Activated naive CD8-positive, alpha-beta T cell (primary cell): ENCODE results near the gene LSAMP.

ENCODE experiments used
- H3K27ac Mint-ChIP-seq: one replicate; pipeline ENCODE4 v1.8.0; 2021; ENCODE audit warnings: mixed read lengths
- H3K27me3 Mint-ChIP-seq: one replicate; pipeline ENCODE4 v1.8.0; 2021; ENCODE audit warnings: mixed read lengths
- H3K36me3 Mint-ChIP-seq: one replicate; pipeline ENCODE4 v1.8.0; 2021; ENCODE audit warnings: mixed read lengths
- H3K4me1 Mint-ChIP-seq: one replicate; pipeline ENCODE4 v1.8.0; 2021; ENCODE audit warnings: low read depth, mixed read lengths
- H3K4me3 Mint-ChIP-seq: one replicate; pipeline ENCODE4 v1.8.0; 2021; ENCODE audit warnings: mild to moderate bottlenecking, mixed read lengths
- H3K9me3 Mint-ChIP-seq: one replicate; pipeline ENCODE4 v1.8.0; 2021; ENCODE audit warnings: low read depth, mixed read lengths

Gene LSAMP

GRCh38 chr3:116035429-116035828, 409.9 kb downstream of the LSAMP start:
- H3K9me3 Mint-ChIP-seq: no peaks in the 10 kb centered on the region
- no peak overlapping the region for H3K4me3 Mint-ChIP-seq
- no peaks in the 10 kb centered on the region for H3K36me3 Mint-ChIP-seq
- no peaks in the 10 kb centered on the region for H3K27me3 Mint-ChIP-seq
- no peak overlapping the region for H3K27ac Mint-ChIP-seq
- H3K4me1 Mint-ChIP-seq: no peaks in the 10 kb centered on the region

- Mint-ChIP-seq H3K4me1 (no peaks in the 10 kb centered on the region), H3K9me3 (no peaks in the 10 kb centered on the region), H3K27me3 (no peaks in the 10 kb centered on the region), H3K4me3 (no peak overlapping the region), H3K27ac (no peak overlapping the region), H3K36me3 (no peaks in the 10 kb centered on the region)
These were observed 410.5 kb downstream of the LSAMP start for GRCh38 chr3:116034794-116035193.

- Mint-ChIP-seq H3K27me3 (no peaks in the 10 kb centered on the region), H3K4me3 (no peak overlapping the region), H3K36me3 (no peaks in the 10 kb centered on the region), H3K9me3 (no peaks in the 10 kb centered on the region), H3K4me1 (no peaks in the 10 kb centered on the region), H3K27ac (no peak overlapping the region)
These were observed 411.2 kb downstream of the LSAMP start for GRCh38 chr3:116034086-116034485.

- Mint-ChIP-seq H3K27me3 (no peaks in the 10 kb centered on the region), H3K4me1 (no peaks in the 10 kb centered on the region), H3K36me3 (no peaks in the 10 kb centered on the region), H3K27ac (no peak overlapping the region), H3K4me3 (no peak overlapping the region), H3K9me3 (no peaks in the 10 kb centered on the region)
These were observed 411.8 kb downstream of the LSAMP start for GRCh38 chr3:116033516-116033915.

GRCh38 chr3:116032176-116032575, 413.1 kb downstream of the LSAMP start:
- Mint-ChIP-seq H3K27ac (no peak overlapping the region), H3K27me3 (no peaks in the 10 kb centered on the region), H3K36me3 (no peaks in the 10 kb centered on the region), H3K4me1 (no peaks in the 10 kb centered on the region), H3K4me3 (no peak overlapping the region), H3K9me3 (no peaks in the 10 kb centered on the region)

GRCh38 chr3:116030131-116030850, 415.0 kb downstream of the LSAMP start:
- Mint-ChIP-seq H3K4me1 (no peaks in the 10 kb centered on the region), H3K27me3 (no peaks in the 10 kb centered on the region), H3K4me3 (no peak overlapping the region), H3K27ac (no peak overlapping the region), H3K9me3 (no peaks in the 10 kb centered on the region), H3K36me3 (no peaks in the 10 kb centered on the region)

- H3K27ac Mint-ChIP-seq: no peak overlapping the region
- H3K4me3 Mint-ChIP-seq: no peak overlapping the region
- no peaks in the 10 kb centered on the region for H3K9me3 Mint-ChIP-seq
- H3K27me3 Mint-ChIP-seq: no peaks in the 10 kb centered on the region
- H3K36me3 Mint-ChIP-seq: no peaks in the 10 kb centered on the region
- no peaks in the 10 kb centered on the region for H3K4me1 Mint-ChIP-seq
These were observed 416.0 kb downstream of the LSAMP start for GRCh38 chr3:116029266-116029665.

GRCh38 chr3:116028157-116028556, 417.1 kb downstream of the LSAMP start:
- H3K36me3 Mint-ChIP-seq: no peaks in the 10 kb centered on the region
- H3K9me3 Mint-ChIP-seq: no peaks in the 10 kb centered on the region
- no peaks in the 10 kb centered on the region for H3K4me1 Mint-ChIP-seq
- H3K27ac Mint-ChIP-seq: no peak overlapping the region
- no peaks in the 10 kb centered on the region for H3K27me3 Mint-ChIP-seq
- H3K4me3 Mint-ChIP-seq: no peak overlapping the region

GRCh38 chr3:116020989-116021388, 424.3 kb downstream of the LSAMP start:
- Mint-ChIP-seq H3K4me1 (no peaks in the 10 kb centered on the region), H3K27ac (no peak overlapping the region), H3K36me3 (no peaks in the 10 kb centered on the region), H3K27me3 (no peaks in the 10 kb centered on the region), H3K9me3 (no peaks in the 10 kb centered on the region), H3K4me3 (no peak overlapping the region)

GRCh38 chr3:116020495-116020894, 424.8 kb downstream of the LSAMP start:
- Mint-ChIP-seq H3K36me3 (no peaks in the 10 kb centered on the region), H3K4me3 (no peak overlapping the region), H3K9me3 (no peaks in the 10 kb centered on the region), H3K4me1 (no peaks in the 10 kb centered on the region), H3K27ac (no peak overlapping the region), H3K27me3 (no peaks in the 10 kb centered on the region)

GRCh38 chr3:116019254-116019763, 426.0 kb downstream of the LSAMP start:
- Mint-ChIP-seq H3K4me3 (no peak overlapping the region), H3K36me3 (no peaks in the 10 kb centered on the region), H3K4me1 (no peaks in the 10 kb centered on the region), H3K27ac (no peak overlapping the region), H3K27me3 (no peaks in the 10 kb centered on the region), H3K9me3 (no peaks in the 10 kb centered on the region)

GRCh38 chr3:116018646-116019045, 426.6 kb downstream of the LSAMP start:
- H3K27ac Mint-ChIP-seq: no peak overlapping the region
- H3K9me3 Mint-ChIP-seq: no peaks in the 10 kb centered on the region
- H3K27me3 Mint-ChIP-seq: no peaks in the 10 kb centered on the region
- H3K4me3 Mint-ChIP-seq: no peak overlapping the region
- no peaks in the 10 kb centered on the region for H3K36me3 Mint-ChIP-seq
- no peaks in the 10 kb centered on the region for H3K4me1 Mint-ChIP-seq

GRCh38 chr3:116015931-116016330, 429.4 kb downstream of the LSAMP start:
- no peaks in the 10 kb centered on the region for H3K36me3 Mint-ChIP-seq

GRCh38 chr3:116007000-116007399, 438.3 kb downstream of the LSAMP start:
- Mint-ChIP-seq H3K27me3 (no peaks in the 10 kb centered on the region), H3K9me3 (no peaks in the 10 kb centered on the region), H3K27ac (no peak overlapping the region), H3K36me3 (no peaks in the 10 kb centered on the region), H3K4me1 (no peaks in the 10 kb centered on the region), H3K4me3 (no peak overlapping the region)

More at GRCh38 chr3:116015931-116016330, 429.4 kb downstream of the LSAMP start:
- Mint-ChIP-seq H3K4me3 (no peak overlapping the region), H3K9me3 (no peaks in the 10 kb centered on the region), H3K27ac (no peak overlapping the region), H3K27me3 (no peaks in the 10 kb centered on the region), H3K4me1 (no peaks in the 10 kb centered on the region)

- Mint-ChIP-seq H3K27me3 (no peaks in the 10 kb centered on the region), H3K36me3 (no peaks in the 10 kb centered on the region), H3K4me3 (no peak overlapping the region), H3K4me1 (no peaks in the 10 kb centered on the region), H3K9me3 (no peaks in the 10 kb centered on the region), H3K27ac (no peak overlapping the region)
These were observed 439.9 kb downstream of the LSAMP start for GRCh38 chr3:116005404-116005803.

- Mint-ChIP-seq H3K36me3 (no peaks in the 10 kb centered on the region), H3K9me3 (no peaks in the 10 kb centered on the region), H3K27me3 (no peaks in the 10 kb centered on the region), H3K27ac (no peak overlapping the region), H3K4me1 (no peaks in the 10 kb centered on the region), H3K4me3 (no peak overlapping the region)
These were observed 443.1 kb downstream of the LSAMP start for GRCh38 chr3:116002235-116002634.
